Dermis lymphatic vessel endothelial cell (primary cell): ENCODE measurements around the gene SLC22A1. TPM values are rescaled to one million over a fixed set of nuclear protein-coding genes. Genes with fewer than 3 reads are reported as not detected.

Experiments used
- total RNA-seq: library from RNA; depleted of rRNA; stranded (reverse); fragments of >200 nt; gene quantifications from 2 replicates; pipeline ENCODE4 v1.2.1, GENCODE V29; 2014

The SLC22A1 gene
- total RNA-seq: 0.09 and 0.11 TPM in 2 replicates

DNA sequence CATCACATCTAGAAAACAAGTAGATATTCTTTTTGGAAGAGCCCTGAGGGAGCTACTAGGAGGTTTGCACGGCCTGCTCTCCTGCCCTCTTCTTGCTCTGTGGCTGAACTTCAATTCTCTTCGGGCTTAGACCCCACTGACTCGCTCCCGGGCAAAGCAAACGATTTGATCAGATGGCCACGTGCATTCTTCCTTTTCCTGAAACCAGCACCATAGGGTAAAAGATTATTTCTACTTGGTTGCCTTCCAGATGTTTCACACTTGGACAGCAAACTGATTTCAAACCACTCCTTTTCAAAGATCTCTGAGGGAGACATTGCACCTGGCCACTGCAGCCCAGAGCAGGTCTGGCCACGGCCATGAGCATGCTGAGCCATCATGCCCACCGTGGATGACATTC, at the start of gene SLC22A1:
SLC22A1 (plus strand) TSS at position 258 of the 400 bp plus-strand sequence; CDS start at position 379, 121 bp downstream.

Other genes with a start within 250 kb of the SLC22A1 start
- not detected in 2 replicates for gene MAS1, start 230.8 kb upstream of the SLC22A1 start, total RNA-seq
- gene IGF2R, start 152.7 kb upstream of the SLC22A1 start, total RNA-seq: 107 and 119 TPM in 2 replicates
- gene SLC22A2, start 137.0 kb downstream of the SLC22A1 start, total RNA-seq: not detected in 2 replicates
- gene SLC22A3, start 226.6 kb downstream of the SLC22A1 start, total RNA-seq: not detected in 2 replicates